Astrocyte (in vitro differentiated cells and primary cell): ENCODE measurements around the gene TMED8. TPM values are rescaled to one million over a fixed set of nuclear protein-coding genes. Genes with fewer than 3 reads are reported as not detected.

Source experiments
- DNase-seq: peaks from one replicate; pipeline ENCODE4 v3.0.0-alpha.2; 2010; ENCODE audit warnings: low read depth
- FAIRE-seq: peaks from 2 replicates; lab custom pipeline; 2011; peaks lifted over from hg19 to GRCh38; lab: Jason Lieb, UNC
- H2AFZ ChIP-seq: 2 replicates; pipeline ENCODE4 v1.6.0; 2012; ENCODE audit warnings: low read depth, low read length, inconsistent platforms
- H3K27ac ChIP-seq: 2 replicates; pipeline ENCODE4 v1.5.1; 2011; ENCODE audit warnings: low read depth, low read length, inconsistent platforms
- H3K27me3 ChIP-seq: 2 replicates; pipeline ENCODE4 v1.6.0; 2011; ENCODE audit warnings: low read length, inconsistent platforms; ENCODE audit not compliant: insufficient read depth
- H3K36me3 ChIP-seq: 2 replicates; pipeline ENCODE4 v1.5.1; 2011; ENCODE audit warnings: low read length, inconsistent platforms; ENCODE audit not compliant: insufficient read depth
- H3K4me1 ChIP-seq: 2 replicates; pipeline ENCODE4 v1.5.1; 2011; ENCODE audit warnings: low read length, inconsistent platforms; ENCODE audit not compliant: insufficient read depth
- H3K4me2 ChIP-seq: 2 replicates; pipeline ENCODE4 v1.6.0; 2012; ENCODE audit warnings: low read length, inconsistent platforms
- H3K4me3 ChIP-seq: 2 replicates; pipeline ENCODE4 v1.5.1; 2011; ENCODE audit warnings: low read depth, mild to moderate bottlenecking, low read length, inconsistent platforms; ENCODE audit not compliant: insufficient read depth
- H3K79me2 ChIP-seq: 2 replicates; pipeline ENCODE4 v1.6.0; 2012; ENCODE audit warnings: mild to moderate bottlenecking, low read length, inconsistent platforms; ENCODE audit not compliant: insufficient read depth
- H3K9ac ChIP-seq: 2 replicates; pipeline ENCODE4 v1.6.0; 2012; ENCODE audit warnings: mild to moderate bottlenecking, low read length, inconsistent platforms
- H3K9me3 ChIP-seq: 2 replicates; pipeline ENCODE4 v1.5.1; 2012; ENCODE audit warnings: low read depth, mild to moderate bottlenecking, low read length, inconsistent platforms; ENCODE audit not compliant: insufficient read depth
- H4K20me1 ChIP-seq: 2 replicates; pipeline ENCODE4 v1.6.0; 2012; ENCODE audit warnings: low read length, inconsistent platforms; ENCODE audit not compliant: insufficient read depth
- H3K27ac Mint-ChIP-seq: one replicate; pipeline ENCODE4 v1.8.0; 2021; ENCODE audit warnings: mild to moderate bottlenecking, mixed read lengths; ENCODE audit not compliant: unreplicated experiment
- H3K27me3 Mint-ChIP-seq: one replicate; pipeline ENCODE4 v1.8.0; 2021; ENCODE audit warnings: low read depth, mixed read lengths; ENCODE audit not compliant: unreplicated experiment
- H3K36me3 Mint-ChIP-seq: one replicate; pipeline ENCODE4 v1.8.0; 2021; ENCODE audit warnings: low read depth, mixed read lengths; ENCODE audit not compliant: unreplicated experiment
- H3K4me1 Mint-ChIP-seq: one replicate; pipeline ENCODE4 v1.8.0; 2021; ENCODE audit warnings: low read depth, mixed read lengths; ENCODE audit not compliant: unreplicated experiment
- H3K4me3 Mint-ChIP-seq: one replicate; pipeline ENCODE4 v1.8.0; 2021; ENCODE audit warnings: mild to moderate bottlenecking, moderate library complexity, mixed read lengths; ENCODE audit not compliant: unreplicated experiment
- H3K9me3 Mint-ChIP-seq: one replicate; pipeline ENCODE4 v1.8.0; 2021; ENCODE audit warnings: mild to moderate bottlenecking, mixed read lengths; ENCODE audit not compliant: unreplicated experiment
- CTCF ChIP-seq: IDR thresholded peaks from 2 replicates; pipeline ENCODE4 v1.5.1; 2011; ENCODE audit warnings: low read depth, mild to moderate bottlenecking, inconsistent platforms, low read length, moderate library complexity; ENCODE audit not compliant: insufficient read depth
- EZH2 ChIP-seq: IDR thresholded peaks from 2 replicates; pipeline ENCODE4 v1.6.1; 2012; ENCODE audit warnings: mild to moderate bottlenecking, low read length, inconsistent platforms; ENCODE audit not compliant: insufficient read depth
- total RNA-seq: library from RNA; stranded (reverse); gene quantifications from 2 replicates; pipeline ENCODE4 v1.2.1, GENCODE V29; 2021

Gene TMED8
- total RNA-seq, 1 donor from 2014 or later, result 10.2 TPM

DNA sequence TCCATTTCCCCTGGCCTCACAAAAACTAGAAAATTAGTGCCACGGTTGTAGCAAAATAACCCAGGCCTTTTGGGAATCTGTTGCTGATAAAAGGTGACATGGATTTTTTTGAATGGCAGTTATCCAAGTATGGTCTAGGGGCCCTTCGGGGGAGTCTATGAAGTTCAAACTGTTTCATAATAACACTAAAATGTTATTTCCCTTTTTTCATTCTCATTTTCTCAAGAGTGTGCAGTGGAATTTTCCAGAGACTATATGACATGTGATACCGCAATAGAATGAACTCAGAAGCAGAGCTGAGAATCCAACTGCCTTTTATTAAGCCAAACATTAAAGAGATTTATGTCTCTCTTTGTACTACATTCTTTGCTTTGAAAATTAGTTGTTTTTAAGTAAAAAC lies 29.1 kb downstream of the TMED8 start:
- Mint-ChIP-seq H3K9me3 (no peaks in the 10 kb centered on the region), H3K27ac (no peak overlapping the region), H3K27me3 (no peaks in the 10 kb centered on the region), H3K36me3 (peaks cover 12% of the 10 kb centered on the region), H3K4me3 (no peak overlapping the region), H3K4me1 (peaks cover 20% of the 10 kb centered on the region)
- DNase-seq (no peak), FAIRE-seq (no peak)
- Histone ChIP-seq H3K27me3 (no peaks in the 10 kb centered on the region), H3K4me1 (peaks cover 6% of the 10 kb centered on the region), H2AFZ (no peak overlapping the region), H4K20me1 (no peaks in the 10 kb centered on the region), H3K4me3 (no peak overlapping the region), H3K36me3 (no peaks in the 10 kb centered on the region), H3K27ac (no peak overlapping the region), H3K4me2 (no peak overlapping the region), H3K9me3 (no peaks in the 10 kb centered on the region), H3K79me2 (no peaks in the 10 kb centered on the region), H3K9ac (no peak overlapping the region)
- no peak for TF ChIP-seq CTCF
- TF ChIP-seq EZH2, result no peak

DNA sequence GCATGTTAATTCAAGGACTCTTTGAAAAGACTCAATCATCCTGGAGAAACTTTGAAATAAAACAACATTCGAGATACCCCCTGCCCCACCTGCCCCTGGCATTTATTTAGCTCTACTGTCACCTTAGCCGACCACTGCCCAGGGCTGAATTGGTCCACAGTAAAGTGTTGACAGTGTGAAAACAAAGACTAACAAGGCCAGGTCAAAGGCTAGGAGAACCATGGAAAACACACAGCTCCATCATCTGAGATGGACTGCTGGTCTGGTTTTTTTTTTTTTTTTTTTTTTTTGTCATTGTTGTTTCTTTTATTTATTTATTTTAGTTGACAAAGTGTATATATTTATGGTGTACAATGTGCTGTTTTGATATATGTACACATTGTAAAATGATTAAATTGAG lies 30.4 kb downstream of the TMED8 start:
- H3K9me3 ChIP-seq, result no peaks in the 10 kb centered on the region
- Mint-ChIP-seq H3K27ac (no peak overlapping the region), H3K4me3 (no peak overlapping the region), H3K4me1 (peaks cover 24% of the 10 kb centered on the region), H3K9me3 (no peaks in the 10 kb centered on the region), H3K27me3 (no peaks in the 10 kb centered on the region), H3K36me3 (peaks cover 16% of the 10 kb centered on the region)
- H3K27ac ChIP-seq, result no peak overlapping the region
- no peak overlapping the region for H2AFZ ChIP-seq
- H3K4me3 ChIP-seq, result no peak overlapping the region
- FAIRE-seq, result no peak
- no peaks in the 10 kb centered on the region for H4K20me1 ChIP-seq
- peaks cover 10% of the 10 kb centered on the region for H3K4me1 ChIP-seq
- H3K9ac ChIP-seq, result no peak overlapping the region
- DNase-seq, result no peak
- no peaks in the 10 kb centered on the region for H3K79me2 ChIP-seq
- H3K27me3 ChIP-seq, result no peaks in the 10 kb centered on the region
- H3K4me2 ChIP-seq, result no peak overlapping the region
- no peaks in the 10 kb centered on the region for H3K36me3 ChIP-seq
- no peak for TF ChIP-seq CTCF
- TF ChIP-seq EZH2, result no peak

- H3K9me3 Mint-ChIP-seq, result no peaks in the 10 kb centered on the region
These were observed 32.4 kb downstream of the TMED8 start for GRCh38 chr14:77344377-77344996.

More at GRCh38 chr14:77344377-77344996, 32.4 kb downstream of the TMED8 start:
- no peak for FAIRE-seq
- H3K4me3 ChIP-seq, result no peak overlapping the region
- DNase-seq, result no peak
- no peaks in the 10 kb centered on the region for H3K27me3 ChIP-seq
- no peaks in the 10 kb centered on the region for H3K36me3 ChIP-seq
- Mint-ChIP-seq H3K36me3 (peaks cover 16% of the 10 kb centered on the region), H3K4me1 (peaks cover 24% of the 10 kb centered on the region), H3K4me3 (no peak overlapping the region), H3K27ac (no peak overlapping the region), H3K27me3 (no peaks in the 10 kb centered on the region)
- TF ChIP-seq EZH2 (no peak), CTCF (no peak)
- H3K9ac ChIP-seq, result no peak overlapping the region
- H3K79me2 ChIP-seq, result no peaks in the 10 kb centered on the region
- H4K20me1 ChIP-seq, result no peaks in the 10 kb centered on the region
- no peaks in the 10 kb centered on the region for H3K9me3 ChIP-seq
- no peak overlapping the region for H3K4me2 ChIP-seq
- H3K4me1 ChIP-seq, result peaks cover 10% of the 10 kb centered on the region
- no peak overlapping the region for H3K27ac ChIP-seq
- H2AFZ ChIP-seq, result no peak overlapping the region
